HG02885 (cell line): ENCODE results near the gene ZNF454.

Experiments used
- ATAC-seq: cut with Tn5 transposase; IDR thresholded peaks from one replicate; pipeline ENCODE4 v1.9.1; 2021; ENCODE audit warnings: mild to moderate bottlenecking; ENCODE audit not compliant: unreplicated experiment, poor library complexity

Gene ZNF454

GRCh38 chr5:178992291-178992895 is 51.4 kb downstream of the ZNF454 start:
- ATAC-seq: no peak

- ATAC-seq: no peak
These were observed 52.3 kb downstream of the ZNF454 start for GRCh38 chr5:178993236-178993765.

DNA sequence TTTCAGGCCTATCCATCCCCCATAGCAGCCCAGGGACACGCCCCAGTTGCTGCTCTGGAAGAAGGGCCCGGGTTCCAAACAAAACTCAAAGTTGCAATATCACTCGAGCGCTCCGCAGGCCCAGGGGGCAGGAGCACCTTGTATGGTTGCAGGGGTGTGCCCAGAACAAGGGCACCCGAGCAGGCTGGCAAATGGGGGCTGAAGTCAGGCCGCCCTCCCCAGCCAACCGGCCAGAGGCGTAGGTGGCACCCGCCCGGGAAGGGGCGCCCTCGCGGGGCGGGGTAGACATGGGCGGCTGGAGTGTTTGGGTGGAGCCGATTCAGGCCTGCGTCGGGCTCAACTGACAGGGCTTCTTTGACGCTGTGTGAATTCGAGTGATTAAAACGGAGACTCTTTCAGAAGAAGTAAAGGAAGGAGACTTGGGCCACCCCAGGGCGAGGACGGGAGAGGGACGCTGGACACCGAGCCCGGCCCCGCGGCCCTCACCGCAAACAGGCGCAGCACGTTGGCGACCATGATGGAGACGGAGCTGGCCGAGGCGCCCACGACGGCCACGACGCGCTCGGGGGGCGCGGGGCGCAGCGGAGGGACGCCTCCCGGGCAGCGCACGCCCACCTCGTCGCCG is 53.1 kb downstream of the ZNF454 start:
- ATAC-seq: no peak

GRCh38 chr5:178994580-178995340 is 53.8 kb downstream of the ZNF454 start, which contains the start of gene GRM6:
Gene GRM6, minus strand, starts transcription at chr5:178995320. Its CDS starts 376 bp downstream, at chr5:178994944.
- no peak for ATAC-seq

DNA sequence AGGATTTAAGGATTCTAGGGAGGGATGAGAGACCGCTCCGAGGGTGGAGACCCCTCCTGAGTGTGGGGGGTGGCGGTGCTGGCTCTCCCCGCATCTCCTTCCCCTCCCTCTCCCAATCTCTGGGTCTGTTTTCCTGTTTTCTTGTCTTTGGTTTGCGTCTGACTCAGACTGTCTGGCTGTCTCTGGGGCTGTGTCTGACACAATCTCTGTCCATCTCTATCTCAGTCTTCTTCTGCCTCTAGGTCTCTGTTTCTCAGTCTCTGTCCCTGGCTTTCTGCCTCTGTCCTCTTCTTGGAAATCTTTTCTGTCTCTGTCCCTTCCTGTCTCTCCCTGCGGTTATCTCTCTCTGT is 54.3 kb downstream of the ZNF454 start:
- no peak for ATAC-seq

DNA sequence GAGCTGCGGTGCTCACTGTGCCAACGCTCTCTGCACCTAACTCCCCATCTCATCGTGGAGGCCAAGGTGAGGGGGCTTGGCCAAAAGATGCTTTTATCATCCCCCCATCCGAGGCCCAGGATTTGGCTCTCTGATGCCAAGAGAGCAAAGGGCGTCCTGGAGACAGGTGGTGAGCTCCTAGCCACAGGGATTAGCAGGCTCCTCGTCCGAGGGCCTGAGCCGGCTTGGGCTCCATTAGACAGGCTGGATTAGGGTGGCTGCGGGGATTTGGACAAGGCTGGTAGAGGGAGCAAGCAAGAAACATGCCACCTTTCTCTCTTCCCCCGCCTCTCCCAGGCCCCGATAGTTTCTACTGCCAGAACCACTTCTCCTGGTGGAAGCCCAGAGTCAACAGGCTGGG is 55.2 kb downstream of the ZNF454 start:
- no peak for ATAC-seq

GRCh38 chr5:178997191-178997590 is 56.2 kb downstream of the ZNF454 start:
- ATAC-seq: no peak

DNA sequence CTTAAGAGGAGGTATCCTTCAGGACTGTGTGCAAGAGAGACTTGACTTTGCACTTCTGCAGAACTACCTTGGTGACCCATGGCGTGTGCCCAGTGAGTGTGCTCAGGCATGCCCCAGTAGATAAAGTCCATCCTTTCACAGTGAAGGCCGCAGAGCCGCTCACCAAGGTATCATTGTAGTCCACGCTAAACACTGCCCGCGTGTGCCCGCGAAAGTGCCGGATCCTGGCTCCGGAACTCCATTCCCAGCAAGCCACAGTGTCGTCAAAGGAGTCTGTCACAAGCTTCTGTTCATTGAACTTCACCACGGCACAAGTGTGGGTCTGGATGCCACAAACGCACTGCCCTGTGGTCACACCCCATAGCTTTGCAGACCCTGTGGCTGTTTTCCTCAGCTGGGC is 57.4 kb downstream of the ZNF454 start:
- no peak for ATAC-seq

GRCh38 chr5:179006564-179006963 is 65.6 kb downstream of the ZNF454 start:
- ATAC-seq: no peak

GRCh38 chr5:179008667-179009066 is 67.7 kb downstream of the ZNF454 start:
- ATAC-seq: no peak
